HG02870 (cell line): ENCODE results near the gene COA5.

ENCODE experiments used
- ATAC-seq: cut with Tn5 transposase; IDR thresholded peaks from one replicate; pipeline ENCODE4 v1.9.1; 2021; ENCODE audit warnings: mild to moderate bottlenecking, moderate library complexity; ENCODE audit not compliant: unreplicated experiment

Gene COA5

GRCh38 chr2:98608116-98608961 is at the start of gene COA5, which contains the start of gene UNC50:
COA5 (minus strand) TSS chr2:98608512; CDS start chr2:98608405, 107 bp downstream.
UNC50 (plus strand) TSS chr2:98608589; CDS start chr2:98609760, 1,171 bp downstream.
- ATAC-seq: peak; percentile 86

GRCh38 chr2:98656800-98657199 is 48.5 kb upstream of the COA5 start:
- no peak for ATAC-seq

GRCh38 chr2:98654699-98655495 is 46.6 kb upstream of the COA5 start:
- ATAC-seq: no peak

- no peak for ATAC-seq
Measured at GRCh38 chr2:98650998-98651397, 42.7 kb upstream of the COA5 start.

- no peak for ATAC-seq
Measured at GRCh38 chr2:98649992-98650375, 41.7 kb upstream of the COA5 start.

GRCh38 chr2:98649135-98649991 is 41.1 kb upstream of the COA5 start:
- peak; percentile 66 for ATAC-seq

GRCh38 chr2:98648451-98648850 is 40.1 kb upstream of the COA5 start:
- no peak for ATAC-seq

GRCh38 chr2:98647636-98648035 is 39.3 kb upstream of the COA5 start:
- ATAC-seq: no peak

GRCh38 chr2:98643496-98644100 is 35.3 kb upstream of the COA5 start:
- ATAC-seq: no peak

- peak; percentile 67 for ATAC-seq
Measured at GRCh38 chr2:98637401-98638147, 29.3 kb upstream of the COA5 start.

- no peak for ATAC-seq
Measured at GRCh38 chr2:98634406-98635092, 26.2 kb upstream of the COA5 start.

GRCh38 chr2:98632351-98632750 is 24.0 kb upstream of the COA5 start:
- ATAC-seq: no peak

- no peak for ATAC-seq
Measured at GRCh38 chr2:98623657-98624056, 15.3 kb upstream of the COA5 start.

GRCh38 chr2:98617149-98617548 is 8.8 kb upstream of the COA5 start:
- ATAC-seq: no peak

- ATAC-seq: no peak
Measured at GRCh38 chr2:98615481-98615880, 7.2 kb upstream of the COA5 start.

- no peak for ATAC-seq
Measured at GRCh38 chr2:98614024-98614739, 5.9 kb upstream of the COA5 start.

GRCh38 chr2:98608962-98609604 is 771 bp upstream of the COA5 start:
- no peak for ATAC-seq

GRCh38 chr2:98607741-98608115 is 584 bp downstream of the COA5 start:
- ATAC-seq: no peak
